Placental pericyte (primary cell): ENCODE data around the gene FAM78B. TPM values are rescaled to one million over a fixed set of nuclear protein-coding genes. Genes with fewer than 3 reads are reported as not detected.

Experiments
- small RNA-seq: library from RNA; depleted of rRNA; stranded (forward); fragments of <200 nt; gene quantifications from one replicate; pipeline ENCODE3, GENCODE V24; 2012; ENCODE audit warnings: low replicate concordance
- total RNA-seq: library from RNA; depleted of rRNA; stranded (reverse); fragments of >200 nt; gene quantifications from 2 replicates; pipeline ENCODE4 v1.2.3, GENCODE V29; 2012

FAM78B gene, protein sequence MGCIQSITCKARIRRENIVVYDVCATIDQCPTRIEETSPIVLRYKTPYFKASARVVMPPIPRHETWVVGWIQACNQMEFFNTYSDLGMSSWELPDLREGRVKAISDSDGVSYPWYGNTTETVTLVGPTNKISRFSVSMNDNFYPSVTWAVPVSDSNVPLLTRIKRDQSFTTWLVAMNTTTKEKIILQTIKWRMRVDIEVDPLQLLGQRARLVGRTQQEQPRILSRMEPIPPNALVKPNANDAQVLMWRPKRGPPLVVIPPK
- total RNA-seq = 0.29 TPM in 1 of 2 replicates, not detected in the other

DNA sequence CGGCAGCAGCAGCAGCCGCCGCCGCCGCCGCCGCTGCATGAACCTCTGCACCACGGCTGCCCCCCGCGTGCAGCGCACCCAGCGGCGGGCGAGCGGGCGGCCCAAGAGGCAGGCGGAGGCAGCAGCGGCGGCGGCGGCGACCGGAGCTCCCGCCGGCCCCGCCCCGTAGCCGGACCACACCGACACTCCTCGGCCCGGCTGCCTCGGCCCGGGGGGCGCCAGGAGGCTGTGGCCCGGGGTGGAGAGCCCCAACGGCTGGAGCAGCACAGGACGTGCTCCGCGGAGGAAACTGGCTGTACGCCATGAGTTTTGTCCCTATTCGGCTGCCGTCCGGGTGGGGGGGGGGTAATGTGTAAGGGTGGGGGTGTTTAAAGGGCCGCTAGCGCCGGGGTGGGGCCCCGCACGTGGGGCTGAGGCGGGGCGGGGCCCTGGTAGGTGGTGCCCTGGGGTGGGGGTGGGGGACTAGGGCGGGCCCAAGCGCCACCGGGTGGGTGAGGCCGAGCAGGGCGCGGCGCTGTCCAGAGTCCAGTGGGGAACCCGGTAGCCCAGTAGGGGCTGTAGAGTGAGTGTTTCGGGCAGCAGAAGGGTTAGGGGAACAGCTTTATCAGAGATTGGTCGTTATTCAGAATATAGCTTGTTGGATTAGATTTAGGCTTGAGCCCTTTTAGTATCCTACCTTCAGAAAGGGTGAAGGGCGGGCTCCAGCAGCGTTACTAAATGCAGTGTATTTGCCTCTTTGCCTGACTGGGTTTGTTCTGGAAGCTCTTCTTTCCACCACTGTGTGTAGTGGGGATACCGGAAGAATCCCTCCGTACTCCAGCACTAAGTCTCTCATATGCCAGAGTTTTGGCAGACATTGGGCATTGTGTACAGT, at the start of gene FAM78B:
FAM78B (minus strand) TSS at position 304 of the 874 bp plus-strand sequence. CDS start 753 bp downstream, outside the sequence.

Small RNA genes within 50 kb of the gene (small RNA-seq; reads per million reads assigned to genes)
- gene MIR921 (not detected), gene RNA5SP64 (not detected)
